HepG2 (cell line): ENCODE data around the gene POLR3K. TPM values are rescaled to one million over a fixed set of nuclear protein-coding genes. Genes with fewer than 3 reads are reported as not detected.

Experiments
- BORCS8-MEF2B ChIP-seq: sonication (generic); formaldehyde crosslinking; IDR thresholded peaks from 2 replicates; pipeline ENCODE4 v1.8.0; 2022; ENCODE audit warnings: mild to moderate bottlenecking, missing genetic modification reagents
- HNRNPL ChIP-seq: fragments of 200-400 bp; formaldehyde crosslinking; IDR thresholded peaks from 2 replicates; pipeline ENCODE4 v1.6.1; 2017; ENCODE audit warnings: mild to moderate bottlenecking, low read depth, low read length
- HOXD1 ChIP-seq: sonication (generic); formaldehyde crosslinking; IDR thresholded peaks from 2 replicates; pipeline ENCODE4 v1.5.0; 2020; ENCODE audit warnings: missing genetic modification reagents
- NFKB2 ChIP-seq: sonication (generic); formaldehyde crosslinking; IDR thresholded peaks from 2 replicates; pipeline ENCODE4 v1.4.0; 2020; ENCODE audit warnings: missing genetic modification reagents, borderline replicate concordance
- NKX3-1 ChIP-seq: sonication (generic); formaldehyde crosslinking; IDR thresholded peaks from 2 replicates; pipeline ENCODE4 v1.5.0; 2020; ENCODE audit warnings: missing genetic modification reagents
- PAX8 ChIP-seq: sonication (generic); formaldehyde crosslinking; IDR thresholded peaks from 2 replicates; pipeline ENCODE4 v1.8.0; 2022; ENCODE audit warnings: mild to moderate bottlenecking, missing genetic modification reagents, borderline replicate concordance
- SSRP1 ChIP-seq: IDR thresholded peaks from 2 replicates; pipeline ENCODE4 v1.6.1; 2016; ENCODE audit warnings: control low read depth
- ZNF282 ChIP-seq: fragments of 450-650 bp; IDR thresholded peaks from 2 replicates; pipeline ENCODE4 v1.6.1; 2018; ENCODE audit not compliant: partially characterized antibody
- ZNF788 ChIP-seq: sonication (generic); formaldehyde crosslinking; IDR thresholded peaks from 2 replicates; pipeline ENCODE4 v1.5.0; 2020; ENCODE audit warnings: mild to moderate bottlenecking, missing genetic modification reagents, borderline replicate concordance
- polyA plus RNA-seq, 8 experiments: library from polyadenylated mRNA; depleted of rRNA in 3 of 8; stranded (reverse) in 7 of 8; unstranded in 1 of 8; fragments of >200 nt; fragmentation: Illumina TruSeq in 4 of 8; extraction: Trizol in 4 of 8; gene quantifications; 2 replicates each; pipeline versions ENCODE4 v1.2.1 to v1.2.3, GENCODE V29; 2011 to 2016; ENCODE audit warnings: low read depth in 4 of 8, missing spikeins in 1 of 8, mixed read lengths in 1 of 8; ENCODE audit not compliant: insufficient read depth in 1 of 8
- total RNA-seq, 5 experiments: library from RNA; depleted of rRNA; stranded (reverse); fragments of >200 nt; fragmentation: Illumina TruSeq; extraction: Trizol; gene quantifications; 2 replicates each; pipeline ENCODE4 v1.2.3, GENCODE V29; 2016; ENCODE audit warnings: low read depth in 1 of 5
- TF ChIP-seq, protein P1 (sequence below): sonication (generic); formaldehyde crosslinking; IDR thresholded peaks from one replicate; pipeline ENCODE4 v1.5.1; 2020; ENCODE audit warnings: mild to moderate bottlenecking, missing genetic modification reagents; ENCODE audit errors: not compliant biosample characterization
- TF ChIP-seq, protein P2 (sequence below): sonication (generic); formaldehyde crosslinking; IDR thresholded peaks from 2 replicates; pipeline ENCODE4 v1.5.0; 2020; ENCODE audit warnings: missing genetic modification reagents, mild to moderate bottlenecking, borderline replicate concordance
- TF ChIP-seq, protein P3 (sequence below): sonication (generic); formaldehyde crosslinking; IDR thresholded peaks from 2 replicates; pipeline ENCODE4 v1.5.0; 2020; ENCODE audit warnings: missing genetic modification reagents, mild to moderate bottlenecking, borderline replicate concordance
- TF ChIP-seq, protein P4 (sequence below): IDR thresholded peaks from 2 replicates; pipeline ENCODE4 v1.6.1; 2018; ENCODE audit warnings: missing genetic modification reagents
- TF ChIP-seq, protein P5 (sequence below): IDR thresholded peaks from 2 replicates; pipeline ENCODE4 v1.6.1; 2016; ENCODE audit warnings: missing compliant biosample characterization, missing genetic modification reagents, borderline replicate concordance

Gene POLR3K
- total and polyA plus RNA-seq, 2 of the 13 experiments (the other 11 are each of a cell fraction or from before 2014, with no cell fraction given), result 14.8 to 18.8 TPM

DNA sequence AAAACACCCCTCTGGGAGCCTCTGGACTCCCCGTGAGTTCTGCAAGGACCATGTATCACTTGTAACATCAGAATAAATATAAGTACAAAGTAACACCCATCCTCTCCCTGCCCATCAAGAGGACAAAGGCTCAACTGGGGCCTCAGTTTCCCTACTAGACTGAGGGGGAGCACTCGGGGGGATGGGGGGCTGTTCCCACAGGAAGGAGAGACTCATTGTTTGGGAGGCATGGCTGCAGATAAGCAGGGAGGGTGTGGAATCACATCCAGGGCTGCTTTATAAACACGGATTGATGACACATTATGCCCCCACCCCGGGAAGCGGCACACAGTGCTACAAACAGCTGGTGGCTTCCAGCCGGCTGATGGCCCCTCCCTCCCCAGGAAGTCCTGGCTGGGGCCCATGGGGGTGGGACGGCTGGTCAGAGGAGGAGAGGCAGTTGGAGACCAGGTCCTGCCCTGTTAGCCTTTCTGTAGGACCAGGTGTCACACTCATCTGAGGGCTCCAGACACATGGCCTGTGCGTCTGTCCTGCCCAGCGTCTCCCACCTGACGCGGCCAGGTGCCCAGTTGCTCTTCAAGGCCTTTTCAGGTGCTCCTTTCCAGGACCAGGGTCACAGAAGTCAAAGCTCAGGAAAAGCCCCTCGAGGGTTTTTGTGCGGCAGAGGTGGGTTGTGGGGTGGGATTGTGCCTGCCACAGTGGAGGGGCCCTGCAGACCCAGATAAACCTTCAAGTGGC is 23.3 kb upstream of the POLR3K start (continued):
- TF ChIP-seq, protein P1, sequence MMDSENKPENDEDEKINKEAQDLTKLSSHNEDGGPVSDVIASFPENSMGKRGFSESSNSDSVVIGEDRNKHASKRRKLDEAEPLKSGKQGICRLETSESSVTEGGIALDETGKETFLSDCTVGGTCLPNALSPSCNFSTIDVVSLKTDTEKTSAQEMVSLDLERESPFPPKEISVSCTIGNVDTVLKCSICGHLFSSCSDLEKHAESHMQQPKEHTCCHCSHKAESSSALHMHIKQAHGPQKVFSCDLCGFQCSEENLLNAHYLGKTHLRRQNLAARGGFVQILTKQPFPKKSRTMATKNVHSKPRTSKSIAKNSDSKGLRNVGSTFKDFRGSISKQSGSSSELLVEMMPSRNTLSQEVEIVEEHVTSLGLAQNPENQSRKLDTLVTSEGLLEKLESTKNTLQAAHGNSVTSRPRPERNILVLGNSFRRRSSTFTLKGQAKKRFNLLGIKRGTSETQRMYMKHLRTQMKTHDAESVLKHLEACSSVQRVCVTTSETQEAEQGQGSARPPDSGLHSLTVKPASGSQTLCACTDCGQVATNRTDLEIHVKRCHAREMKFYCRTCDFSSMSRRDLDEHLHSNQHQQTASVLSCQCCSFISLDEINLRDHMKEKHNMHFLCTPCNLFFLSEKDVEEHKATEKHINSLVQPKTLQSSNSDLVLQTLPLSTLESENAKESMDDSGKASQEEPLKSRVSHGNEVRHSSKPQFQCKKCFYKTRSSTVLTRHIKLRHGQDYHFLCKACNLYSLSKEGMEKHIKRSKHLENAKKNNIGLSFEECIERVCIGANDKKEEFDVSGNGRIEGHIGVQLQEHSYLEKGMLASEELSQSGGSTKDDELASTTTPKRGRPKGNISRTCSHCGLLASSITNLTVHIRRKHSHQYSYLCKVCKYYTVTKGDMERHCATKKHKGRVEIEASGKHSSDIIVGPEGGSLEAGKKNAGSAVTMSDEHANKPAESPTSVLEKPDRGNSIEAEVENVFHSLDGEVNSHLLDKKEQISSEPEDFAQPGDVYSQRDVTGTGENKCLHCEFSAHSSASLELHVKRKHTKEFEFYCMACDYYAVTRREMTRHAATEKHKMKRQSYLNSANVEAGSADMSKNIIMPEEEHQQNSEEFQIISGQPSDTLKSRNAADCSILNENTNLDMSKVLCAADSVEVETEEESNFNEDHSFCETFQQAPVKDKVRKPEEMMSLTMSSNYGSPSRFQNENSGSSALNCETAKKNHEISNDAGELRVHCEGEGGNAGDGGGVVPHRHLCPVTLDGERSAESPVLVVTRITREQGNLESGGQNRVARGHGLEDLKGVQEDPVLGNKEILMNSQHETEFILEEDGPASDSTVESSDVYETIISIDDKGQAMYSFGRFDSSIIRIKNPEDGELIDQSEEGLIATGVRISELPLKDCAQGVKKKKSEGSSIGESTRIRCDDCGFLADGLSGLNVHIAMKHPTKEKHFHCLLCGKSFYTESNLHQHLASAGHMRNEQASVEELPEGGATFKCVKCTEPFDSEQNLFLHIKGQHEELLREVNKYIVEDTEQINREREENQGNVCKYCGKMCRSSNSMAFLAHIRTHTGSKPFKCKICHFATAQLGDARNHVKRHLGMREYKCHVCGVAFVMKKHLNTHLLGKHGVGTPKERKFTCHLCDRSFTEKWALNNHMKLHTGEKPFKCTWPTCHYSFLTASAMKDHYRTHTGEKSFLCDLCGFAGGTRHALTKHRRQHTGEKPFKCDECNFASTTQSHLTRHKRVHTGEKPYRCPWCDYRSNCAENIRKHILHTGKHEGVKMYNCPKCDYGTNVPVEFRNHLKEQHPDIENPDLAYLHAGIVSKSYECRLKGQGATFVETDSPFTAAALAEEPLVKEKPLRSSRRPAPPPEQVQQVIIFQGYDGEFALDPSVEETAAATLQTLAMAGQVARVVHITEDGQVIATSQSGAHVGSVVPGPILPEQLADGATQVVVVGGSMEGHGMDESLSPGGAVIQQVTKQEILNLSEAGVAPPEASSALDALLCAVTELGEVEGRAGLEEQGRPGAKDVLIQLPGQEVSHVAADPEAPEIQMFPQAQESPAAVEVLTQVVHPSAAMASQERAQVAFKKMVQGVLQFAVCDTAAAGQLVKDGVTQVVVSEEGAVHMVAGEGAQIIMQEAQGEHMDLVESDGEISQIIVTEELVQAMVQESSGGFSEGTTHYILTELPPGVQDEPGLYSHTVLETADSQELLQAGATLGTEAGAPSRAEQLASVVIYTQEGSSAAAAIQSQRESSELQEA (CRISPR knock-in tag), result no peak
- TF ChIP-seq BORCS8-MEF2B (CRISPR knock-in tag), result no peak
- no peak for TF ChIP-seq NFKB2 (CRISPR knock-in tag)
- TF ChIP-seq ZNF282, result no peak
- TF ChIP-seq SSRP1, result no peak
- TF ChIP-seq, protein P2, sequence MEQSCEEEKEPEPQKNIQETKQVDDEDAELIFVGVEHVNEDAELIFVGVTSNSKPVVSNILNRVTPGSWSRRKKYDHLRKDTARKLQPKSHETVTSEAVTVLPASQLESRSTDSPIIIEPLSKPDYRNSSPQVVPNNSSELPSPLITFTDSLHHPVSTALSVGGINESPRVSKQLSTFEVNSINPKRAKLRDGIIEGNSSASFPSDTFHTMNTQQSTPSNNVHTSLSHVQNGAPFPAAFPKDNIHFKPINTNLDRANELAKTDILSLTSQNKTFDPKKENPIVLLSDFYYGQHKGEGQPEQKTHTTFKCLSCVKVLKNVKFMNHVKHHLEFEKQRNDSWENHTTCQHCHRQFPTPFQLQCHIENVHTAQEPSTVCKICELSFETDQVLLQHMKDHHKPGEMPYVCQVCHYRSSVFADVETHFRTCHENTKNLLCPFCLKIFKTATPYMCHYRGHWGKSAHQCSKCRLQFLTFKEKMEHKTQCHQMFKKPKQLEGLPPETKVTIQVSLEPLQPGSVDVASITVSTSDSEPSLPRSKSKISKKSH (CRISPR knock-in tag), result no peak
- no peak for TF ChIP-seq NKX3-1 (CRISPR knock-in tag)
- no peak for TF ChIP-seq HOXD1 (CRISPR knock-in tag)
- TF ChIP-seq, protein P3, sequence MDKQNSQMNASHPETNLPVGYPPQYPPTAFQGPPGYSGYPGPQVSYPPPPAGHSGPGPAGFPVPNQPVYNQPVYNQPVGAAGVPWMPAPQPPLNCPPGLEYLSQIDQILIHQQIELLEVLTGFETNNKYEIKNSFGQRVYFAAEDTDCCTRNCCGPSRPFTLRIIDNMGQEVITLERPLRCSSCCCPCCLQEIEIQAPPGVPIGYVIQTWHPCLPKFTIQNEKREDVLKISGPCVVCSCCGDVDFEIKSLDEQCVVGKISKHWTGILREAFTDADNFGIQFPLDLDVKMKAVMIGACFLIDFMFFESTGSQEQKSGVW (CRISPR knock-in tag), result no peak
- TF ChIP-seq ZNF788 (CRISPR knock-in tag), result peak; percentile 64
- TF ChIP-seq HNRNPL, result 0 out of 2 replicates have a peak, but pooled peaks have one; percentile 20
- TF ChIP-seq PAX8 (CRISPR knock-in tag), result no peak
- TF ChIP-seq, protein P4, sequence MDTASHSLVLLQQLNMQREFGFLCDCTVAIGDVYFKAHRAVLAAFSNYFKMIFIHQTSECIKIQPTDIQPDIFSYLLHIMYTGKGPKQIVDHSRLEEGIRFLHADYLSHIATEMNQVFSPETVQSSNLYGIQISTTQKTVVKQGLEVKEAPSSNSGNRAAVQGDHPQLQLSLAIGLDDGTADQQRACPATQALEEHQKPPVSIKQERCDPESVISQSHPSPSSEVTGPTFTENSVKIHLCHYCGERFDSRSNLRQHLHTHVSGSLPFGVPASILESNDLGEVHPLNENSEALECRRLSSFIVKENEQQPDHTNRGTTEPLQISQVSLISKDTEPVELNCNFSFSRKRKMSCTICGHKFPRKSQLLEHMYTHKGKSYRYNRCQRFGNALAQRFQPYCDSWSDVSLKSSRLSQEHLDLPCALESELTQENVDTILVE (CRISPR knock-in tag), result no peak
- TF ChIP-seq, protein P5, sequence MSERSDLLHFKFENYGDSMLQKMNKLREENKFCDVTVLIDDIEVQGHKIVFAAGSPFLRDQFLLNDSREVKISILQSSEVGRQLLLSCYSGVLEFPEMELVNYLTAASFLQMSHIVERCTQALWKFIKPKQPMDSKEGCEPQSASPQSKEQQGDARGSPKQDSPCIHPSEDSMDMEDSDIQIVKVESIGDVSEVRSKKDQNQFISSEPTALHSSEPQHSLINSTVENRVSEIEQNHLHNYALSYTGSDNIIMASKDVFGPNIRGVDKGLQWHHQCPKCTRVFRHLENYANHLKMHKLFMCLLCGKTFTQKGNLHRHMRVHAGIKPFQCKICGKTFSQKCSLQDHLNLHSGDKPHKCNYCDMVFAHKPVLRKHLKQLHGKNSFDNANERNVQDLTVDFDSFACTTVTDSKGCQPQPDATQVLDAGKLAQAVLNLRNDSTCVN (CRISPR knock-in tag), result no peak
